Astrocyte of the cerebellum (primary cell): Measurements from ENCODE around the gene PIK3IP1.

Experiments used
- DNase-seq: peaks from one replicate; pipeline ENCODE4 v3.0.0-alpha.2; 2011; ENCODE audit warnings: low read depth
- H3K4me3 ChIP-seq: 2 replicates; pipeline ENCODE4 v1.5.1; 2011; ENCODE audit warnings: mild to moderate bottlenecking, low read depth, low read length, moderate library complexity
- CTCF ChIP-seq: IDR thresholded peaks from 2 replicates; pipeline ENCODE4 v1.5.1; 2012; ENCODE audit warnings: low read length, low read depth, moderate library complexity, mild to moderate bottlenecking; ENCODE audit errors: missing control alignments
- in situ Hi-C: cut with HindIII; loops from 2 replicates; pipeline ENCODE4 v1.10.0; 2017; ENCODE audit warnings: low sequenced_read_pairs

The PIK3IP1 gene

GRCh38 chr22:31288496-31289240 lies 3.6 kb downstream of the PIK3IP1 start:
- in situ Hi-C loops = no loop called here
- no peak for TF ChIP-seq CTCF
- no peak for DNase-seq
- no peak overlapping the region for H3K4me3 ChIP-seq

- TF ChIP-seq CTCF = no peak
- DNase-seq = no peak
- H3K4me3 ChIP-seq = no peak overlapping the region
- in situ Hi-C loops = no loop called here
Measured at GRCh38 chr22:31287818-31288495, 4.3 kb downstream of the PIK3IP1 start.

- DNase-seq = no peak
- in situ Hi-C loops = no loop called here
- no peak for TF ChIP-seq CTCF
- H3K4me3 ChIP-seq = no peak overlapping the region
Measured at GRCh38 chr22:31286360-31287255, 5.7 kb downstream of the PIK3IP1 start.

- TF ChIP-seq CTCF = no peak
- no peak overlapping the region for H3K4me3 ChIP-seq
- in situ Hi-C loops = no loop called here
- no peak for DNase-seq
Measured at GRCh38 chr22:31284281-31285155, 7.8 kb downstream of the PIK3IP1 start.

GRCh38 chr22:31282748-31283468 lies 9.4 kb downstream of the PIK3IP1 start:
- DNase-seq = no peak
- no peak for TF ChIP-seq CTCF
- in situ Hi-C loops = no loop called here
- H3K4me3 ChIP-seq = no peak overlapping the region
